Endodermal cell (in vitro differentiated cells): ENCODE measurements around the gene DDRGK1. TPM values are rescaled to one million over a fixed set of nuclear protein-coding genes. Genes with fewer than 3 reads are reported as not detected.
"Not testable (repeated sequence)": the region's sequence is repeated elsewhere in the genome, so short reads cannot be mapped to it uniquely, and the experiment has no call there.

Experiments used
- DNase-seq: peaks from one replicate; pipeline ENCODE4 v3.0.0-alpha.2; 2017
- H3K27ac ChIP-seq: 2 replicates; pipeline ENCODE4 v1.5.1; 2013; ENCODE audit warnings: mild to moderate bottlenecking, low read depth, low read length, moderate library complexity
- H3K27me3 ChIP-seq: 2 replicates; pipeline ENCODE4 v1.6.1; 2013; ENCODE audit warnings: mild to moderate bottlenecking, low read length, moderate library complexity; ENCODE audit not compliant: insufficient read depth, control insufficient read depth, poor library complexity, severe bottlenecking
- H3K36me3 ChIP-seq: 2 replicates; pipeline ENCODE4 v1.7.0; 2013; ENCODE audit warnings: mild to moderate bottlenecking, low read length, moderate library complexity; ENCODE audit not compliant: control insufficient read depth, insufficient read depth
- H3K4me1 ChIP-seq: one replicate; pipeline ENCODE4 v1.7.0; 2013; ENCODE audit warnings: low read length; ENCODE audit not compliant: control insufficient read depth, insufficient read depth
- H3K4me3 ChIP-seq: 2 replicates; pipeline ENCODE4 v1.5.1; 2013; ENCODE audit warnings: mild to moderate bottlenecking, low read length, moderate library complexity
- H3K9ac ChIP-seq: 2 replicates; pipeline ENCODE4 v1.6.1; 2013; ENCODE audit warnings: mild to moderate bottlenecking, low read length, moderate library complexity; ENCODE audit not compliant: poor library complexity, severe bottlenecking; ENCODE audit errors: extremely low read depth
- H3K9me3 ChIP-seq: 2 replicates; pipeline ENCODE4 v1.6.1; 2013; ENCODE audit warnings: mild to moderate bottlenecking, low read length, moderate library complexity; ENCODE audit not compliant: control insufficient read depth
- H3K27ac Mint-ChIP-seq: 2 replicates; pipeline ENCODE4 v1.8.0; 2020; ENCODE audit warnings: mixed read lengths
- H3K27me3 Mint-ChIP-seq: 2 replicates; pipeline ENCODE4 v1.8.0; 2021; ENCODE audit warnings: mild to moderate bottlenecking, mixed read lengths; ENCODE audit not compliant: insufficient read depth
- H3K36me3 Mint-ChIP-seq: 2 replicates; pipeline ENCODE4 v1.8.0; 2020; ENCODE audit warnings: low read depth, mixed read lengths
- H3K4me1 Mint-ChIP-seq: 2 replicates; pipeline ENCODE4 v1.8.0; 2020; ENCODE audit warnings: mixed read lengths
- H3K4me3 Mint-ChIP-seq: 2 replicates; pipeline ENCODE4 v1.8.0; 2020; ENCODE audit warnings: mild to moderate bottlenecking, moderate library complexity, mixed read lengths
- H3K9me3 Mint-ChIP-seq: 2 replicates; pipeline ENCODE4 v1.8.0; 2020; ENCODE audit warnings: mild to moderate bottlenecking, mixed read lengths
- WGBS, 2 experiments: methylation state at CpG; one replicate each; pipeline versions ENCODE4 v1.1.5 to v1.1.7; 2013; ENCODE audit warnings: missing lambda C conversion rate in 2 of 2, mixed read lengths in 1 of 2; ENCODE audit not compliant: insufficient coverage in 1 of 2, insufficient read length in 1 of 2; 5-methylcytosine and 5-hydroxymethylcytosine counted together
- total RNA-seq, 2 donors: library from RNA; stranded (reverse); fragmentation: NEBNext Ultra II Directional in 1 of 2; extraction: Animal tissue kit (Norgen Biotek cat#: 25700) in 1 of 2; gene quantifications; 2 replicates in 1 of 2; 3 replicates in 1 of 2; pipeline ENCODE4 v1.2.1, GENCODE V29; 2021
- TF ChIP-seq, protein P1 (sequence below): fragments of 200-600 bp; sonication (generic); conservative IDR thresholded peaks from 2 replicates; pipeline ENCODE4 v1.5.0; 2021; ENCODE audit warnings: antibody characterized with exemption, mild to moderate bottlenecking

DDRGK1 gene
- total RNA-seq, 2 donors from 2014 or later = 55.0 to 59.3 TPM

DNA sequence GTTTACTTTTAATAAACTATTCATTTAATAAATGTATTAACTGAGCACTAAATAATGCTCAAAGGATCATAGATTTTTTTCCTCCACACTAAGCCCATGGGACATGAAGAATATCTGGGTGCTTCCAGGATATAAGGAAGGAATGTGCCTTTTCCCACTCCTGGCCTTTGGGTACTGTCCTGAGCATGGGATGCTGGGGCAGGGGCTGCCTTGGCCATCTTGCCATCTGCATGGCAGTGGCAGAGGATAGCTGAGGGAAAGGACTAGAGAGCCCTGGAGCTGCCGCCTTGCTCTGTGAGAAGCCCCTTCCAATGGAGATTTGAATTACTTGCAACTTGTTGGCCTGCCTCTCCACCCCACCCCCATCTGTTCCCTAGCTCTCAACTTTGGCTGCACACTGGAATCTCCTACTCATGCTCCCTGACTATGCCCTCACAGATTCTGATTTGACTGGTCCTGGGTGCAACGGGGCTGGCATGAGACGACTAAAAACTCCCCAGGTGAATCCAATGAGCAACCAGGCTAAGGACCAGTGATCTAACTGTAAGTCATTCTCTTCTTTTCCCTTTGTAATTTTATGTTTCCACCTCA, 15.6 kb downstream of the DDRGK1 start:
- Mint-ChIP-seq H3K4me1 (peaks cover 4% of the 10 kb centered on the region), H3K9me3 (no peaks in the 10 kb centered on the region), H3K36me3 (peaks cover 35% of the 10 kb centered on the region), H3K4me3 (no peak overlapping the region), H3K27me3 (no peaks in the 10 kb centered on the region), H3K27ac (no peak overlapping the region)
- H3K4me3 ChIP-seq = no peak overlapping the region
- no peaks in the 10 kb centered on the region for H3K4me1 ChIP-seq
- TF ChIP-seq, protein P1, sequence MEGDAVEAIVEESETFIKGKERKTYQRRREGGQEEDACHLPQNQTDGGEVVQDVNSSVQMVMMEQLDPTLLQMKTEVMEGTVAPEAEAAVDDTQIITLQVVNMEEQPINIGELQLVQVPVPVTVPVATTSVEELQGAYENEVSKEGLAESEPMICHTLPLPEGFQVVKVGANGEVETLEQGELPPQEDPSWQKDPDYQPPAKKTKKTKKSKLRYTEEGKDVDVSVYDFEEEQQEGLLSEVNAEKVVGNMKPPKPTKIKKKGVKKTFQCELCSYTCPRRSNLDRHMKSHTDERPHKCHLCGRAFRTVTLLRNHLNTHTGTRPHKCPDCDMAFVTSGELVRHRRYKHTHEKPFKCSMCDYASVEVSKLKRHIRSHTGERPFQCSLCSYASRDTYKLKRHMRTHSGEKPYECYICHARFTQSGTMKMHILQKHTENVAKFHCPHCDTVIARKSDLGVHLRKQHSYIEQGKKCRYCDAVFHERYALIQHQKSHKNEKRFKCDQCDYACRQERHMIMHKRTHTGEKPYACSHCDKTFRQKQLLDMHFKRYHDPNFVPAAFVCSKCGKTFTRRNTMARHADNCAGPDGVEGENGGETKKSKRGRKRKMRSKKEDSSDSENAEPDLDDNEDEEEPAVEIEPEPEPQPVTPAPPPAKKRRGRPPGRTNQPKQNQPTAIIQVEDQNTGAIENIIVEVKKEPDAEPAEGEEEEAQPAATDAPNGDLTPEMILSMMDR = no peak
- no peak for DNase-seq
- H3K9me3 ChIP-seq = no peaks in the 10 kb centered on the region
- peaks cover 48% of the 10 kb centered on the region for H3K36me3 ChIP-seq
- no peaks in the 10 kb centered on the region for H3K27me3 ChIP-seq
- no peak overlapping the region for H3K9ac ChIP-seq
- 94 to 100% methylated on average over 1 to 3 of the region's 3 CpGs for WGBS, 2 experiments
- no peak overlapping the region for H3K27ac ChIP-seq

DNA sequence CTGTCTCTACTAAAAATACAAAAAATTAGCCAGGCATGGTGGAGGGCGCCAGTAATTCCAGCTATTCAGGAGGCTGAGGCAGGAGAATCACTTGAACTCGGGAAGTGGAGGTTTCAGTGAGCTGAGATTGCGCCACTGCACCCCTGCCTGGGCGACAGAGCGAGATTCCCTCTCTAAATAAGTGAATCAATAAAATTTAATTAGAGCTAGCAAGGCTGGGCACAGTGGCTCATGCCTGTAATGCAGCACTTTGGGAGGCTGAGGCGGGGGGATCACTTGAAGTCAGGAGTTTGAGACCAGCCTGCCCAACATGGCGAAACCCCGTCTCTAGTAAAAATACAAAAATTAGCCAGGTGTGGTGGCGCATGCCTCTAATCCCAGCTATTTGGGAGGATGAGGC, 16.6 kb downstream of the DDRGK1 start:
- peaks cover 32% of the 10 kb centered on the region for H3K36me3 Mint-ChIP-seq
- 92 to 94% methylated on average over 9 of the region's 9 CpGs for WGBS, 2 experiments
- H3K9ac ChIP-seq, H3K4me1 Mint-ChIP-seq, H3K4me3 Mint-ChIP-seq, H3K27ac ChIP-seq, H3K27ac Mint-ChIP-seq, H3K9me3 ChIP-seq, H3K4me1 ChIP-seq, H3K4me3 ChIP-seq, H3K9me3 Mint-ChIP-seq, H3K27me3 Mint-ChIP-seq, DNase-seq, H3K27me3 ChIP-seq: not testable (repeated sequence)
- H3K36me3 ChIP-seq = peaks cover 40% of the 10 kb centered on the region

DNA sequence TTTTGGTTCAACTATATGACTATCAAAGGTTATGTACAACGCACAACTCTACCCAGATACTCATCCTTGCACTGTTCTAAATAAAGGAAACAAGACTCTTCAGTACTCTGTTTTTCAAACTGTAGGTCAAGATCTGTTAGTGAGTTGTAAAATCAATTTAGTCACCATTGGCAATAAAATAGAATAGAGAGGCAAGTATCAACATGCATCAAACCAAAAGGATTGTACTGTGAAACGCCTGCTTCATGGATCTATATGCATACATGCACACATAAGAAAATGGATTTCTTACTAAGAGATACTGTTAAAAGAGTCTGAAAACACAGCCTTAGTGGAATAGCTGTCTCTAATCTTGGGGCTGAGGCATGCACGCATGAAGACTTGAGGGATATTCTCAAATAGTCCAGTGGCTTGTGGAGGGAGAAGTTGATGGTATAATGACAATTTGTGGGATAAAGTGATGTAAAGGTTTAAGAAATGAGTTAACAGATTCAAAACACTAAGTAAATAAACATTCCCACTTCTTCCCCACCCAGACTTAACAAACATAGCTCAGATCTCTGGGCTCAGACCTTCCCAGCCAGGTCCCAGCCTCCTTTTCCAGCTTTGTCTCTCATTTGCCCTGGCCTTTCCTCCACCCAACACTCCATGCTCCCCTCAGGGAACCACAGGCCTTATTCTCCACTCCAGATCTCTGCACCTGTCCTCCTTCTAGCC, 20.4 kb downstream of the DDRGK1 start:
- H3K4me3 ChIP-seq = no peak overlapping the region
- H3K27me3 Mint-ChIP-seq = no peaks in the 10 kb centered on the region
- H3K9me3 Mint-ChIP-seq = no peaks in the 10 kb centered on the region
- H3K36me3 ChIP-seq = peaks cover 3% of the 10 kb centered on the region
- no peak overlapping the region for H3K9ac ChIP-seq
- H3K9me3 ChIP-seq = no peaks in the 10 kb centered on the region
- 88 to 94% methylated on average over 1 to 3 of the region's 3 CpGs for WGBS, 2 experiments
- TF ChIP-seq, protein P1 = no peak
- H3K27ac Mint-ChIP-seq = no peak overlapping the region
- H3K27me3 ChIP-seq = no peaks in the 10 kb centered on the region
- no peak overlapping the region for H3K4me3 Mint-ChIP-seq
- H3K27ac ChIP-seq = no peak overlapping the region
- DNase-seq = no peak
- peaks cover 8% of the 10 kb centered on the region for H3K36me3 Mint-ChIP-seq
- H3K4me1 ChIP-seq = no peaks in the 10 kb centered on the region
- peaks cover under 1% of the 10 kb centered on the region for H3K4me1 Mint-ChIP-seq

DNA sequence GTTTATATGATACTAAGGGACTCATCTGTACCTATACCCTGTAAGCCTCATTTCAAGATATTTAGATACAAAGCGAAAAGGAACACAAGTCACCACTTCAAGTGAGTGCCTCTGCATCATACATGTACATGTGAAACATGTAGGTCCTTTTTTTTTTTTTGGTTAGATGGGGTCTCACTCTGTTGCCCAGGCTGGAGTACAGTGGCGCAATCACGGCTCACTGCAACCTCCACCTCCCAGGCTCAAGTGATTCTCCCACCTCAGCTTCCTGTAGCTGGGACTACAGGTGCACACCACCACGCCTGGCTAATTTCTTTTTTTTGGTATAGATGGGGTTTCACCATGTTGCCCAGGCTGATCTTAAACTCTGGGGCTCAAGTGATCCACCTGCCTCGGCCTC, 22.1 kb downstream of the DDRGK1 start:
- not testable (repeated sequence) for H3K4me1 Mint-ChIP-seq, H3K9me3 ChIP-seq, DNase-seq, H3K27ac ChIP-seq, H3K4me3 ChIP-seq, H3K27me3 ChIP-seq, H3K4me3 Mint-ChIP-seq, H3K36me3 Mint-ChIP-seq, H3K27ac Mint-ChIP-seq, H3K9ac ChIP-seq, H3K4me1 ChIP-seq, H3K9me3 Mint-ChIP-seq, H3K36me3 ChIP-seq, H3K27me3 Mint-ChIP-seq
- WGBS, 2 experiments = 90 to 98% methylated on average over 5 of the region's 5 CpGs
